K562 (cell line): ENCODE results near the gene SLC22A15. TPM values are rescaled to one million over a fixed set of nuclear protein-coding genes. Genes with fewer than 3 reads are reported as not detected.

ENCODE experiments used
- ATAC-seq: fragments of 200-7000 bp; cut with Tn5 transposase; 3 replicates; pipeline ENCODE4 v1.9.1; 2020; ENCODE audit warnings: moderate library complexity
- BruUV-seq: library from RNA; stranded (reverse); fragments of 400-500 nt; replicated peaks from 2 replicates; lab custom pipeline; 2021; lab: Mats Ljungman, UMichigan
- CTCF ChIA-PET: fragments of 300-600 bp; formaldehyde crosslinking; extraction: SDS; loops from one replicate; lab custom pipeline; 2021; ENCODE audit warnings: low intra/inter-chr PET ratio; lab: Yijun Ruan, JAX
- POLR2A ChIA-PET: fragments of 300-600, 350-650 bp; sonication (Branson Sonifier 250); formaldehyde crosslinking; extraction: SDS; loops from one replicate; lab custom pipeline; 2021; ENCODE audit warnings: antibody characterized with exemption, inconsistent platforms; lab: Yijun Ruan, JAX
- DNase-seq, 4 experiments: peaks; one replicate each; pipeline versions ENCODE4 v3.0.0 to v3.0.0-alpha.2; 2011 to 2018; ENCODE audit warnings: low spot score in 3 of 4, mixed read lengths in 3 of 4; ENCODE audit errors: extremely low read depth in 1 of 4
- FAIRE-seq: peaks from 2 replicates; lab custom pipeline; 2011; peaks lifted over from hg19 to GRCh38; lab: Jason Lieb, UNC
- H2AFZ ChIP-seq: 2 replicates; pipeline ENCODE4 v1.6.0; 2011; ENCODE audit warnings: low read depth, low read length, control low read depth, inconsistent platforms
- H3K27ac ChIP-seq: fragments of 200-600 bp; 3 replicates; pipeline ENCODE4 v1.8.0; 2011; ENCODE audit warnings: low read depth, mild to moderate bottlenecking, control low read depth, inconsistent platforms, low read length, moderate library complexity, mixed read lengths; ENCODE audit errors: extremely low read depth
- H3K27me3 ChIP-seq, 2 experiments: fragments of 300-600 bp in 1 of 2; 2 replicates in 1 of 2; 3 replicates in 1 of 2; pipeline versions ENCODE4 v1.6.0 to v1.8.0; 2011; ENCODE audit warnings: inconsistent platforms in 2 of 2, low read length in 2 of 2, mild to moderate bottlenecking in 1 of 2, mixed read lengths in 1 of 2, moderate library complexity in 1 of 2; ENCODE audit not compliant: control insufficient read depth in 2 of 2, insufficient read depth in 2 of 2
- H3K36me3 ChIP-seq: fragments of 300-600 bp; 3 replicates; pipeline ENCODE4 v1.8.0; 2011; ENCODE audit warnings: mild to moderate bottlenecking, low read length, inconsistent platforms; ENCODE audit not compliant: control insufficient read depth, insufficient read depth
- H3K4me1 ChIP-seq, 2 experiments: fragments of 200-600 bp in 1 of 2; replicated peaks in 1 of 2; 2 replicates in 1 of 2; 3 replicates in 1 of 2; pipeline versions ENCODE4 v1.5.1 to v1.8.0; 2011; ENCODE audit warnings: inconsistent platforms in 2 of 2, low read length in 2 of 2, mild to moderate bottlenecking in 1 of 2, mixed read lengths in 1 of 2, moderate library complexity in 1 of 2; ENCODE audit not compliant: control insufficient read depth in 2 of 2, insufficient read depth in 2 of 2
- H3K4me2 ChIP-seq: 2 replicates; pipeline ENCODE4 v1.6.1; 2011; ENCODE audit warnings: low read length, control low read depth, inconsistent platforms, mixed read lengths; ENCODE audit not compliant: insufficient read depth
- H3K4me3 ChIP-seq: fragments of 200-600 bp; sonication (generic), shearing (Covaris generic); 2 replicates; pipeline ENCODE4 v1.5.1; 2016; ENCODE audit warnings: control low read depth, inconsistent platforms
- H3K79me2 ChIP-seq: fragments of 200-600 bp; 3 replicates; pipeline ENCODE4 v1.8.0; 2011; ENCODE audit warnings: low read length, inconsistent platforms; ENCODE audit not compliant: control insufficient read depth, insufficient read depth
- H3K9ac ChIP-seq, 2 experiments: 2 replicates each; pipeline versions ENCODE4 v1.6.0 to v1.6.1; 2011; ENCODE audit warnings: low read depth in 2 of 2, low read length in 2 of 2, control low read depth in 1 of 2, inconsistent platforms in 1 of 2, mild to moderate bottlenecking in 1 of 2, mixed read lengths in 1 of 2; ENCODE audit not compliant: insufficient read depth in 1 of 2
- H3K9me1 ChIP-seq: one replicate; pipeline ENCODE4 v1.6.0; 2011; ENCODE audit warnings: inconsistent platforms, mild to moderate bottlenecking, low read length, moderate library complexity; ENCODE audit not compliant: control insufficient read depth, insufficient read depth
- H3K9me3 ChIP-seq: replicated peaks from 2 replicates; pipeline ENCODE4 v1.5.1; 2011; ENCODE audit warnings: low read depth, low read length, inconsistent platforms; ENCODE audit not compliant: control insufficient read depth, insufficient read depth
- H4K20me1 ChIP-seq: replicated peaks from 2 replicates; pipeline ENCODE4 v1.6.1; 2011; ENCODE audit warnings: low read length, inconsistent platforms, mixed read lengths; ENCODE audit not compliant: control insufficient read depth, insufficient read depth
- LEF1 ChIP-seq: fragments of 450-650 bp; IDR thresholded peaks from 2 replicates; pipeline ENCODE4 v1.6.1; 2016; ENCODE audit warnings: mild to moderate bottlenecking
- THRB ChIP-seq: fragments of 450-650 bp; formaldehyde crosslinking; conservative IDR thresholded peaks from 2 replicates; pipeline ENCODE4 v1.4.0; 2022; ENCODE audit warnings: mild to moderate bottlenecking, missing genetic modification characterization
- ZBTB26 ChIP-seq: fragments of 450-650 bp; formaldehyde crosslinking; IDR thresholded peaks from 2 replicates; pipeline ENCODE4 v1.4.0; 2022; ENCODE audit warnings: missing genetic modification characterization
- WGBS: fragments of 100-300 bp; shearing (Covaris generic); methylation state at CpG from one replicate; pipeline ENCODE4 v1.1.6; 2016; ENCODE audit warnings: low coverage, mixed read lengths; ENCODE audit not compliant: insufficient coverage; ENCODE audit errors: missing lambda C conversion rate; 5-methylcytosine and 5-hydroxymethylcytosine counted together
- in situ Hi-C: fragments of 300-500 bp; cut with MboI; formaldehyde crosslinking; loops from 4 replicates; pipeline ENCODE4 v1.15.0; 2018; ENCODE audit warnings: inconsistent platforms, mixed read lengths
- intact Hi-C: fragments of 100-400 bp; cut with micrococcal nuclease; formaldehyde crosslinking; loops from 2 replicates; pipeline ENCODE4 v1.14.2; 2022
- polyA plus RNA-seq, 8 experiments: library from polyadenylated mRNA; depleted of rRNA in 4 of 8; stranded (reverse) in 5 of 8; unstranded in 3 of 8; fragments of >200 nt; fragmentation: Nextera tagmentation in 2 of 8; fragmentation: Illumina TruSeq in 1 of 8; extraction: Ambion mirVana in 2 of 8; extraction: Trizol in 1 of 8; gene quantifications; 2 replicates each; pipeline versions ENCODE4 v1.2.1 to v1.2.3, GENCODE V29; 2011 to 2014; ENCODE audit warnings: inconsistent platforms in 1 of 8, missing spikeins in 1 of 8
- total RNA-seq, 7 experiments: library from RNA; depleted of rRNA in 6 of 7; stranded (reverse); fragments of >200 nt in 6 of 7; fragmentation: Illumina TruSeq in 2 of 7; extraction: Trizol in 2 of 7; gene quantifications; 2 replicates each; pipeline versions ENCODE4 v1.2.1 to v1.2.3, GENCODE V29; 2011 to 2021; ENCODE audit warnings: low replicate concordance in 1 of 7

Gene SLC22A15
- total and polyA plus RNA-seq, 9 of the 15 experiments (the other 6 are each of a cell fraction or from before 2014, with no cell fraction given) = 0.24 to 2.7 (median 1.2) TPM

GRCh38 chr1:115988953-115989352, 12.6 kb downstream of the SLC22A15 start:
- in situ Hi-C loops = no loop called here
- H3K4me3 ChIP-seq = no peak overlapping the region
- no peaks in the 10 kb centered on the region for H3K4me1 ChIP-seq
- H3K27ac ChIP-seq = no peak overlapping the region
- DNase-seq (no peak), FAIRE-seq (no peak), ATAC-seq (no peak)
- no peaks in the 10 kb centered on the region for H3K9me1 ChIP-seq
- no TSS peak for BruUV-seq
- ChIA-PET CTCF (no interaction called here), POLR2A (no interaction called here)
- H3K9me3 ChIP-seq = no peaks in the 10 kb centered on the region
- H3K36me3 ChIP-seq = no peaks in the 10 kb centered on the region
- 0% methylated on average over 1 of the region's 1 CpG for WGBS
- H3K4me2 ChIP-seq = no peak overlapping the region
- intact Hi-C loops = loop anchor here (10.0 kb wide), 1 partner anchor 104 kb away; no protein-coding TSS in a partner anchor
- H3K27me3 ChIP-seq = no peaks in the 10 kb centered on the region
- no peak overlapping the region for H2AFZ ChIP-seq
- no peak overlapping the region for H3K9ac ChIP-seq
- no peaks in the 10 kb centered on the region for H3K79me2 ChIP-seq
- TF ChIP-seq ZBTB26 (CRISPR knock-in tag) = peak; percentile 72; the same call in 1 of the 2 replicates
- TF ChIP-seq LEF1 = no peak
- 0 out of 2 replicates have a peak, but pooled peaks have one; percentile 35 for TF ChIP-seq THRB
- H4K20me1 ChIP-seq = no peaks in the 10 kb centered on the region
